ENCODE data around the gene NES. TPM values are rescaled to one million over a fixed set of nuclear protein-coding genes. Genes with fewer than 3 reads are reported as not detected.
A peak's percentile ranks its signal among the peaks of the same experiment; 100 is the strongest.

The NES gene
- total RNA-seq, 2 donors from 2014 or later = 3.6 to 6.8 TPM

- no peak for DNase-seq
- intact Hi-C loops (cut with DNase I, micrococcal nuclease) = loop anchor here in 1 of 2 donors (5.0 kb wide), 1 partner anchor 37 kb away; the partner anchor contains the start of genes ISG20L2 and METTL25B
- ATAC-seq = no peak
These were observed 13.4 kb upstream of the NES start for GRCh38 chr1:156690675-156691036.

DNA sequence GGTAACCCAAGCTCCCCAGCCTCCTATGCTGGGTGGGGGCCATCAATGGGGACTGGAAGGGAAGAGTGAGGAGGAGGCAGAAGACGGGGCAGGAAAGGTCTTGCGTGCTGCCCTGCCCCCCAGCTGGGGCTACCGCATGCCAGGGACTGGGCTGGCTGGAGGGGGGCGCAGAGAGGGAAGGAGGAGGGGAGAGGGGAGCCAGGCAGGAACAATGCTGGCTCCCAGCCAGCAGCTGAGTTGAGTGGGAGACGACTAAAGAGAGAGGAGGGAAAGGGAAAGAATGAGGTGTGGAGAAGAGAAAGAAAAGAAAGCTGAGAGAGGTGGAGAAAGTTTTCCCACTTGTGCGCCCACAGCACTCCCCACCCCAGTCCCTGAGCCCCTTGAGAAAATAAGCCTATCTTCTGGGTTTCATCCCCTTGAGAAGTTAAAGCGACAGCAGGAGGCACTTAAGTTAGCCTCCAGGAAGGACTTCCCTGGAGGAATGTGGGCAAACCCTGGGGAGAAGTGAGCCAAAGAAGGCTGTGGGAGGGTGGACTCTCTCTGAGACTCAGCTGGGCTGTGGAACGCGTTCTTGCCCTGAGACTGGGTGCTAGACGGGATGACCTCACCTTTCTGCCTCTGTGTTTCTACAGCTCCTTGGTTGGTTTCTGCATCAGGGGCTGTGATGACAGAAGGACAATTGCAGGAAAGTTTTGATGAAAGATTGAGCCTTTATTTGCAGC lies 12.9 kb upstream of the NES start:
- intact Hi-C loops (cut with DNase I, micrococcal nuclease) = loop anchor here (5.0 kb wide), 1 partner anchor 37 kb away; the partner anchor contains the start of genes ISG20L2 (in 2 of the 2) and METTL25B (in 2 of the 2)
- ATAC-seq (no peak), DNase-seq (no peak)

- intact Hi-C loops (cut with DNase I, micrococcal nuclease) = loop anchor here in 1 of 2 donors (5.0 kb wide), 1 partner anchor 38 kb away; the partner anchor contains the start of genes ISG20L2 and METTL25B
- DNase-seq (peak; percentile 54 to 77), ATAC-seq (peak; percentile 81)
These were observed 12.1 kb upstream of the NES start for GRCh38 chr1:156689035-156689952.

- DNase-seq = no peak
- intact Hi-C loops (cut with DNase I, micrococcal nuclease) = no loop called here
- ATAC-seq = no peak
These were observed 7.1 kb upstream of the NES start for GRCh38 chr1:156684227-156684782.

- ATAC-seq = no peak
- no peak for DNase-seq
- intact Hi-C loops (cut with DNase I, micrococcal nuclease) = no loop called here
These were observed 5.1 kb upstream of the NES start for GRCh38 chr1:156682166-156682890.

DNA sequence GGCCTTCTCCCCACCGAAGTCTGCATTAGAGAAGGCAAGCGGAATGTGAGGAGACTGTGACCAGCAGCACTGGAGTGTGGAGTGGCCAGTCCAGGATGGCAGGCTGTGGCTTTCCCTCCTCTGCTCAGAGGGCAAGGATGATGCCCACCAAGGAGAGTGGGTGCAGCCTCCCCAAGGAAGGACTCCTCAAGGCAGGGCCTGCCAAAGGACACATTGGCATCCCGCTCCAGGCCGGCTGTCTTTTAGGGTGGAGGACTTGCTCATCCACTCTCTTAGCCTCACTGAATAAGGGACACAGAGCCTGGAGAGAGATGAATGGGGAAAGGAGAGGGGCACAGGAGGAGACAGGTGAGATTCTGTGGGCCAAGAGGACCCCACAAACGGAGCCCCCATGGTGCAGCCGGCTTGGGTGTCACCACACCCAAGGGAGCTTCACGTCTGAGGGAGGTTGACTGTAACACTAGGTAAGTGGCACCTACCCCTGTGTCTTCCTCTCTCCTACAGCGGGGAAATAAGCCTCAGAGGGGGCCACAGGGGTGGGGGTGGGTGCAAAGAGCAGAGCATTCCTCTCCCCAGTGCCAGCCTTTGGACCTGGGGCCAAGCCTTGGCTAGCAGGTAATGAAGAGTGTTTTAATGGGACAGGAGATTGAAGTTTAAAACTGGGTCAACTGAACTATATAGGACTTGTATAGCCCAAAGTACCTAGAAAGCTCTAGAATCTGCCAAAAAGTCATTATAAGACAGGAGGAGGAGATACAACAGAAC lies 4.2 kb upstream of the NES start:
- intact Hi-C loops (cut with DNase I, micrococcal nuclease) = no loop called here
- ATAC-seq (no peak), DNase-seq (no peak)

GRCh38 chr1:156680056-156680455 lies 2.8 kb upstream of the NES start:
- intact Hi-C loops (cut with DNase I, micrococcal nuclease) = no loop called here
- DNase-seq (no peak), ATAC-seq (no peak)

- ATAC-seq = peak; percentile 77
- intact Hi-C loops (cut with DNase I, micrococcal nuclease) = no loop called here
- DNase-seq = peak; percentile 61 to 63
These were observed 699 bp upstream of the NES start for GRCh38 chr1:156677616-156678596.

DNA sequence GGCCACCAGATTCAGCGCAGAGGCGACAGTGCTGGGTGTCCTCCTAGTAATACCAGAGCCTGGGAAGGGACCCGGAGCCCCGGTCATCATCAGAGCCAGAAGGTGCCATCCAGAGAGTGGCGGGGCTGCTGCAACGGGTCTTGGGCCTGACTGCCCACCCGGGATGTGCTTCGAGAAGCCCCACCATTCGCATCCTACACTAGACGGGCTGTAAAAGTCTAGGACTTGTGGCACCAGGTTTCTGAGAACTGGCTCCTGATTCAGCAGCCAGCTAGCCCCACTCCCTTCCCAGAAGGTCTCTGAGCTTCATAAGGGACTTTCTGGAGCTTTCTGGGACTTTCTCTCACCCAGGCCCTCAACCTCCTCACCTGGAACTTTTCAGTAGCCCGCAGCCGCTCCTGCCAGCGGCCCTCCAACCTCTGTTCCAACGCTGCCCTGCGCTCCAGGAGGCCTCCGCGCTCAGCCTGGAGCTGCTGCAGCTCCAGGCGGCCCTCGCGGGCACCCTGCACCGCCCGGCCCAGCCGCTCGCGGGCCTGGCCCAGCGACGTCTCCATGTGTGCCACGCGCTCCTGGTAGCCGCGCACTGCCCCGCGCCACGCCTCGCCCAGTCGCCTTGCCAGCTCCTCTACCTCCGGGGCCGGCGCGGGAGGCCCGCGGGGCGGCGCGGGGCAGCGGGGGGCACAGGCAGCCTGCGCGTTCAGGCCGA lies 940 bp downstream of the NES start:
- ATAC-seq (no peak), DNase-seq (no peak)
- intact Hi-C loops (cut with DNase I, micrococcal nuclease) = no loop called here

GRCh38 chr1:156675210-156676113 lies 1.7 kb downstream of the NES start:
- intact Hi-C loops (cut with DNase I, micrococcal nuclease) = no loop called here
- no peak for ATAC-seq
- DNase-seq = no peak

DNA sequence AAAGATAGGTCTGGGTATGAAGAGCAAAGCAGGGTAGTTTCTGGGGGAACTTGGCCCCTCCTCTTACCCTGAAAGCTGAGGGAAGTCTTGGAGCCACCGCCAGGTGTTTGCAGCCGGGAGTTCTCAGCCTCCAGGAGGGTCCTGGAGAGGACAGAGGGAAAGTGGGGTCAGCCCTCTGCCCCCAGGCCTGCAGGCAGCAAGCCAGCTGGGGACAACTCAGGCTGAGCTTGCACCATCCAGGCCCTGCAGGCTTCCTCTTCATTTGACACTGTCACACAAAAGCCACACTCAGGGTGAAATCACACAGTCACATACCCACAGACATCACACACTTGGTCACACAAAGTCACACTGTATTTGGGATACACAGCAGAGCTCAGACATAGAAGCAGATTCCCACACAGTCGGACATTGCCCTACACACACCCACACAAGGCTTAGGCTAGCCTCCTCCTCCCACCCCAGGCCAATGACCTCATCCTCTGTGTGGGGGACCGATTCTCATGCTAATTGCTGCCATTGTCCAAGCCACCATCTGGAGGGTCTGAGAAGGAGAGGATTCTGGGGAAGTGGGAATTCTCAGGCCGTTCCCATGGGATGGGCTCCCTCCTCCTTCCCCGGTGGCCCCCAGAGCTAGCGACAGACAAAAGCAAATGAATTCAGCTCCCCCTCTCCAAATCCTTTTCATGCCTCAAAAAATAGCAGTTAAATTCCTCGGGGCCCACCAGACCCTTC lies 3.7 kb downstream of the NES start:
- ATAC-seq (no peak), DNase-seq (no peak)
- intact Hi-C loops (cut with DNase I, micrococcal nuclease) = no loop called here

DNA sequence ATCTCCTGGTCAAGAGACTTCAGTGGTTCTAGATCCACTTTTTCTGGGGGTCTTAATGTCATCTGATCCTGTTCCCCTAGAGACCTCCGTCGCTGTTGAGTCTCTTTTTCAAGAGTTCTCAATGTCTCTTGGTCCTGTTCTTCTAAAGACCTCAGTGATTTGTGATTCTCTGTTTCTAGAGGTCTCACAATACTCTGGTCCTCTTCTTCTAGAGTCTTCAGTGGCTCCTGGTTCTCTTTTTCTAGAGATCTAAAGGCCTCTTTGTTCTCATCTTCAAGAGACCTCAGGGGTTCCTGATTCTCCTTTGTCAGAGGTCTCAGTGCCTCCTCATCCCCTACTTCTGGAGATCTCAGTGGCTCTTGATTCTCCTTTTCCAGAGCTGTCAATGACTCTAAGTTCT lies 5.4 kb downstream of the NES start:
- DNase-seq (no peak), ATAC-seq (no peak)
- intact Hi-C loops (cut with DNase I, micrococcal nuclease) = no loop called here

DNA sequence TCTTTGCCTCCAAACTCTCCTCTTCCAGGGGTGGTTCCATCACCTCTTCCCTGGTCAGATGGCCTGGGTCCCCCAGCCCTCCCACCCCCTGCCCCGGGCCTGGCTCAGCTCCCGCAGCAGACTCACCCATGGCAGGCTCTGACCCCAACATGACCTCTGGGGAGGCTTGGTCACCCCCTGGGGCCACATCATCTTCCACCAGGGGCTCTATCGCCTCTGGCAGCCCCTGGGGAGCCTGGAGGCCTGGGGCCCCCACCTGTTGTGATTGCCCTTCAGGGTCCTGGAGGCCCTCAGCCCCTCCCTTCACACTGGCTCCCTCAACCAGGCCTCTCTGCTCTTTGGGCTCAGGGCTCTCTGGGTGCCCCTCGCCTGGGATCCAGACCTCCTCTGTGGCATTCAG lies 6.4 kb downstream of the NES start:
- ATAC-seq (no peak), DNase-seq (no peak)
- intact Hi-C loops (cut with DNase I, micrococcal nuclease) = no loop called here

GRCh38 chr1:156670359-156670758 lies 6.8 kb downstream of the NES start:
- DNase-seq (no peak), ATAC-seq (no peak)
- intact Hi-C loops (cut with DNase I, micrococcal nuclease) = no loop called here

DNA sequence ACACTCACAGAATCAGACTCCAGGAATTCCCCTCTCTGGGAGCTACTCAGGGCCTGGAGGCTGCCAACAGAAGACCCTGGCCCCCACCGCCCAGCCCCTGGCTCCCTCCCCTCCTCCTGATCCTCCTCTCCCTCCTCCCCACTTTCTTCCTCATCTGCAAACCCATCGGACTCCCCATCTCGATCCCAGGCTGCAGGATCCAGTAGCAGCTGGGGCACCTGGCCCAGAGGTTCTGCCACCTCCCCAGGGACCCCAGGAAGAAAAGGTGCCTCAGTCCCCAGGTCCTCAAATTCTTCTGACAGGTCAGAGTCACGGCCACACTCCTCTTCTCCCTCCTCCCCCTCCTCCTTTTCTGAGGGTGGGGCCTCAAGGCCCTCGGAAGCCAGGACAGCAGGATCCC lies 7.4 kb downstream of the NES start:
- intact Hi-C loops (cut with DNase I, micrococcal nuclease) = no loop called here
- ATAC-seq (no peak), DNase-seq (no peak)
